EL (cell line): Measurements from ENCODE around the gene PYGL.
A peak's percentile ranks its signal among the peaks of the same experiment; 100 is the strongest.
"Not testable (repeated sequence)": the region's sequence is repeated elsewhere in the genome, so short reads cannot be mapped to it uniquely, and the experiment has no call there.

Experiments
- DNase-seq: peaks from one replicate; pipeline ENCODE4 v3.0.0-alpha.2; 2016

The PYGL gene

DNA sequence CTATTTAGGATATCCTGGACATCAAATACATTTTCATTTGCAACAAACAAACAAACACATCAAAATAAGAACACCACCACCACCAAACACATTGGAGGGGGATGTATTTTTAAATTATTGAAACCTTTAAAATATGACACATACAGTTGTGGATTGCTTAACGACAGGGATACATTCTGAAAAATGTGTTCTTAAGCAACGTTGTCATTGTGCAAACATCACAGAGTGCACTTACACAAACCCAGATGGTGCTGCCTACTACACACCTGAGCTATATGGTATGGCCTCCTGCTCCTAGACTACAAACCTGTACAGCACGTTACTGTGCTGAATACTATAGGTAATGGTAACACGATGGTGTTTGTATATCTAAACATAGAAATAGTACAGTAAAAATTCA is 19.4 kb downstream of the PYGL start:
- no peak for DNase-seq

DNA sequence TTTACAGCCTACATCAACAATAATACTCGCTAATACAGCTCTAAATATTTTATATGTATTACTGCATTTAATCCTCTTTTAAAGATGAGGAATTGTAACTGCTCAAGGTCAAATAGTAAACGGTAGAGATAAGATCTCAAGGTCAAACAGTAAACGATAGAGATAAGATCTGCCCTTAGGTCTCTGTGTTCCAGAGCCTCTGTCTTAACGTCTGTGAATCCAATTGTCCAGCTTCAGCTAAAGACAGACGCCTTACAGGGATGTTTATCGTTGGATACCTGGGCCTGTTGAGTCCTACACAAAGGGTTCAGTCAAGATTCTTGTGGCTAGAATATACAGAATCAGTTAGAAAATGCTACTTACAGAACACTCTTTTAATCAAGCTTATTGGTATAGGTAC is 20.0 kb downstream of the PYGL start:
- no peak for DNase-seq

DNA sequence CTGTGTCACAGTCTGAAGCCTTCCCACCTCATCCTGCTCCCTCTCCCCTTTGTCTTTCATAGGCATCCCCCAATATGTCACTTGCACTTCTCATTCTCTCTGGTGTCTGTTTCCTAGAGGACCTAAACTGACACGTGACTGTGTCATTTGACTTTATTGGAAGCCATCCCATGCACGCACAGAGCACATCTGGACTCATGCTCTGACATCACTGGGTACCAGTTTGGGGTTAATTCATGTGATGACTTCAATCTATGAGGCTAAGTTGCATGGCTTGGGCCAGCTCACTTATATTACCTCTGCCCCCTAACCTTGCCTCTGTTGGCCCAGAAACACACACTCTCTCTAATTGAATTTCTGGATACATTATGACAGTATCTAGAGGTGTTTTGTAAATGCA is 21.5 kb downstream of the PYGL start:
- no peak for DNase-seq

DNA sequence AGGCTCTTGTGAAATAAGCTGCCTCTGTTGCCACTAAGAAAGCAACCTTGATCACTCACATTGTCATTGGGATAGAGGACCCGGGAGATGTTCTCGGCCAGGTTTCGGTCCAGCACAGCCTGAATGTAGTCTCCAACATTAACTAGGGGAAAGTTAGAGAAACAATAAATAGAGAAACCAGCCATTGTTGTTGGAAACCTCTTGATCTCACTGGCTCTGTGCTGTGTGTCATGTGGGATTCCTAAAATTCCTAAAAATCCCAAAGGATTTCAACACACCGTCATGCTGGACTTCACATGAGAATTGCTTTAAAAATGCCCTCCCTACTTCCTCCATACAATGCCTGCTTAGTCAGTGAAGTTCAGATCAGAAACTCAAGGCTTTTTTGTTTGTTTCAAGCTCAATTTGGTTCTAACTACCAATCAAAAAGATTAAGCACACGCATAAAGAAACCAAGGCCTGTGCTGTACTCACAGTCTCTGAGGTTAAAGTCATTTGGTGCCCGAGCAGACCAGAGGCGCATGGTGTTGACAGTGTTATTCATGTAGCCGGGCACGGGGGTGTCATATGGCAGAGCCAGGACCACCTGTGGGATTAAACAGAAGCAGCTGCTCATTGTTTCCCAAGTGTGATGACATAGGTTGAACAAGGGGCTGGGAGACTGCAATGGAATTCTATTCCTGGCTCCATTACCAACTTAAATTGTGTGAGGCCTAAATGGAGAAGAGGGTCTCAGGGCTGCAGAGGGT is 23.6 kb downstream of the PYGL start:
- DNase-seq = peak; percentile 85

DNA sequence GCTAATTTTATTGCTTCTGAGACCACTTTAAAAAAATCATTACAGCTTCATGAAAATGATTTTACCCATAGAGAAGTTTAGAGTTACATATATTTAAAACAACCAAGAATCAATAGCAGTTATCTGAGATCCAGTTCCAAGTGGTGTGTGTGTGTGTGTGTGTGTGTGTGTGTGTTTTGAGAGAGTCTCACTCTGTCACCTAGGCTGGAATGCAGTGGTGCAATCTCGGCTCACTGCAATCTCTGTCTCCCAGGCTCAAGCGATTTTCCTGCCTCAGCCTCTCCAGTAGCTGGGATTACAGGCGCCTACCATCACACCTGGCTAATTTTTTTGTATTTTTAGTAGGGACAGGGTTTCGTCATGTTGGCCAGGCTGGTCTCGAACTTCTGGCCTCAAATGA is 24.8 kb downstream of the PYGL start:
- DNase-seq = not testable (repeated sequence)

DNA sequence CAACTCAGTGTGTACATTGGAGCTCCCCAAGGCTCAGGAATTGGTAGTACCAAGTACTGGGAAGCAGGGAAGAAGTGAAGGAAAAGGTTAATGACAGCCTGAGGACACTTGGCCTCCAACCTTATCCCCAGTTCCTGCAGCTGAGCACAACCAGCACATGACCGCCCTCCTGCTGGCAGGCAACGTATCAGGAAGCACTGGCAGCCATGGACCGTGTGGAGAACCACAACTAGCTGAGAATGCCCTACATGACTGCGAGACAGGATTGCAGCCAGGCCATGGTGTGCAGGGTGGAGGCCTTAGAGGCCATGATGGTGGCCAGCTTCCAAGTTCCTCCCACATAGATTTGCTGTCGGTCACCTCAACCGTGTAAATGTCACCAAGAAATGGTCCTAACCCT is 26.8 kb downstream of the PYGL start:
- no peak for DNase-seq

DNA sequence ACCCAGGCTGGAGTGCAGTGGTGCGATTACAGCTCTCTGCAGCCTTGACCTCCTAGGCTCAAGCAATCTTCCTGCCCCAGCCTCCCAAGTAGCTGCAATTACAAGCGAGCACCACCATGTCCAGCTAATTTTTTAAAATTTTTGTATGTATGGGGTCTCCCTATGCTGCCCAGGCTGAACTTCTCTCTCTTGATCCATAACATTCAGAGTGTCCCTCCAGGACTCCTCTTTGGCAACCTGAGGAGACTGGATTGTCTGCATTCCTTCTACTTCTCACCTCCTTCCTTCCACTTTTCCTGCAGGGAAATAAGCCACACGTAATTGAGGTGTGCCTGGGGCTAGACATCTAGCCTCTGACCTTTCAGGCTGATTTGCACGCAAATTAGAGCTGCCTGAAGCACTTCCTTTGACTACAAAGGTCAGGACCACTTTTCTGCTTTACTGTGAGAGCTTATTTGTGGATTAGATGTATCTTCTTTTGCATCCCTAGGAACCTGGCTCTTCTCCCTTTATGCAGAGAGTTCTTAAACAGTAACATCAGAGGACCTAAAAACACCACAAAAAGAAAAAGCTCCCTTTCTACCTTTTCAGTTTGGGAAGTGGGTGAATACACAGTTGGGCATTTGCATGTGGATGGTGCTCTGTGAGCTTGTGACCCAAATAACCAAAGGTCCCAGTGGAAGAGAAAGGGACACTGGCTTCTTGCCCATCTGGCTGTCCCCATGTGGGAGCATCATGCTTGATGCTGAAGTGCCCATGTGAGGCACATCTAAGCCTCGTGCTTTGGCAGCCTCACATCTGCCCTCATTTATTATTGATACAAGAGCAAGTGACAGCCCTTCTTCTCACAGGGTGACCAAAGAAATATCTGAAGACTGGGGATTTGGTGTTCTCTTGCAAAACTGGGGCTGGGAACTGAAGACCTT is 33.5 kb downstream of the PYGL start:
- DNase-seq = no peak

DNA sequence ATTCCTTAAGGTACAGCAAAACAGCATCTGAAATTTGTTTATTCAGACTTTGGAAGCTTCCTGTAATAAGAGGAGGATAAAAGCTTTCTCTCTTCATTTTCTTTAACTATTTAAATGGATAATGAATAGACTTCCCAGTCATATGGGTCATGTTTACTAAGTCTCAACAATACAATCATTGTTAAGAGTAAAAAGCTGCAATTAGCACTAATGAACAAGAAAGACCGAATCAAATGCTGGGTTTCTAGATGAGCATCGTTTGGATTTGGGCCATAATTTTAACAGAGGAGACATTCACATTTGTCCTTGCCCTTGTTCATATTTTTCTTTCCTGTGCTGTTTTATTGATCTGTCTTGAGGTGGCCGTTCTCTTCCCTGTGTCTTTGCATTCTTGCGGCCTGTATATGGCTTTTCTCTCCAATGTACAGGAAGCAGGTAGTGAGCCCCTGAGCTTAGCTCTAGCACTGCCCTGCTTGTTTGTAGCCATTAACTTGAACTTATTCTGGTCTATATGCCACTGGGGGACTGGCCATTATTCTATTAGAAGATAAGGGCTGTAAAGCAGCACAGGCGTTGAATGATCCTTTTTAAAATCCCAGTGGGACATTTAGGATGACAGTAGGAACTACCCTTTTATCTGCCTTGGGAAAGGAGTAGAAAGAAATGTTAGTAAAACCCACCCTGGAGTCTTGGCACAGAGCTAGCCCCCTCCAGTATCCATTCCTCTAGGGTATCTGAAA is 37.8 kb downstream of the PYGL start:
- no peak for DNase-seq

DNA sequence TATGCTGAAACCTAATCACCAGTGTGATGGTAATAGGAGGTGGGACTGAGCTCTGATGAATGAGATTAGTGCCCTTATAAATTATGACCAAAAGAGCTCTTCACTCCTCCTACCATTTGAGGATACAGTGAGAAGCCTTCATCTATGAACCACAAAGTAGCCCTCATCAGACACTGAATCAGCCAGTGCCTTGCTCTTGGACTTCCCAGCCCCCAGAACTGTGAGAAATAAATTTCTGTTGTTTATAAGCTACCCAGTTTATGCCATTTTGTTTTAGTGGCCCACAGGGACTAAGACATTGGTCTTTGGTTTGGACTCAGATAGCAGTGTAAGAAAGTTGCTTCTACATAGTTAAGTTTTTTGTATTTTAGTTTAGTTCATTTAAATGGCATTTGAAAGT is 39.6 kb downstream of the PYGL start:
- DNase-seq = no peak

DNA sequence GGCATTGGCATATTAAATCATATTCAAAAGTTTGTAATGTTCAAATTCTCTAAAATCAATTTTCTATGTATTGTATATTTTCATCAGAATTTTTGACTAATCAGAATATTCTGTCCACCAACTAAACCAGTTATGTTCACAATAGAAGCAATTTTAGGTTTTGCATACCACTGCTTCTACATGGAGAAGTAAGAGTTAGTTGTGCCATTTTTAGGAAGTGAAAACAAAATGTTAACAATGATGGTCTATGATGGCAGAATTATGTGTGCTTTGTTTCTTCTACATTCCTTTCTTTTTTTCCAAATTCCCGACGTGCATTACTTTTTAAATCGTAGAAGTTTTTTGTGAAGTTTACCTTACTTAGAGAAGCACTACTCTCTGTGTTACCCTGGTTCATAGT is 42.9 kb downstream of the PYGL start:
- no peak for DNase-seq

DNA sequence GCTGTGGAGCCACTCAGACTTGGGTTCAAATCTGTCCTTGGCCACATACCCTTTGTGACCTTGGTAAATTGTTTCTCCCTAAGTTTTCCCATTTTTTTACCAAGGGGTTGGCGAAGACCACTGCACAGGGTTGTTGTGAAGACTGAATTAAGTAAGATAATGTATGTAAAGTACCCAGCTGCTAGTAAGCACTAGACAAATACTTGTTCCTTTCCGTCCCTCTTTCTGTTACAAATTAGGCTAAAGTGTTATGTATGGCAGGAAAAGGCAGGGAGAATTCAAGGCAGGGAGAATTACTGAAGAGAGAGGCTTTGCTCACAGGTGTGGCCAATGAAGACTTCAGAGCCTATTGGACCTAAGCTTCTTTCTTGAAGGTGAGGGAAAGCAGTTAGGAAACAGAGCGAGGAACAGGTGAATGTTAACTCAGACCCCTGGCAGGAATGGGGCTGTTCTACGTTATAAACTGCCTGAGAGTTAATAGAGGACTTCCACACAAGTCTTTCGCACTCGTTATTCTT is 46.6 kb downstream of the PYGL start:
- DNase-seq = no peak

DNA sequence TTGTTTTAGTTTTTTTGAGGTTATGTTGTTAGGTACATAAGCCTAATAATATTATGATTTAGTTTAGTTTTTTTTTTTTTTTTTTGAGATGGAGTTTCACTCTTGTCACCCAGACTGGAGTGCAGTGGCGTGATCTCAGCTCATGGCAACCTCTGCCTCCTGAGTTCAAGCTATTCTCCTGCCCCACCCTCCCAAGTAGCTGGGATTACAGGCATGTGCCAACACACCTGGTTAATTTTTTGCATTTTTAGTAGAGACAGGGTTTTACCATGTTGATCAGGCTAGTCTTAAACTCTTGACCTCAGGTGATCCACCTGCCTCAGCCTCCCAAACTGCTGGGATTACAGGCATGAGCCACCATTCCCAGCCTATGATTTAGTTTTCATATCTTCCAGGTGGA is 47.3 kb downstream of the PYGL start:
- DNase-seq = not testable (repeated sequence)

DNA sequence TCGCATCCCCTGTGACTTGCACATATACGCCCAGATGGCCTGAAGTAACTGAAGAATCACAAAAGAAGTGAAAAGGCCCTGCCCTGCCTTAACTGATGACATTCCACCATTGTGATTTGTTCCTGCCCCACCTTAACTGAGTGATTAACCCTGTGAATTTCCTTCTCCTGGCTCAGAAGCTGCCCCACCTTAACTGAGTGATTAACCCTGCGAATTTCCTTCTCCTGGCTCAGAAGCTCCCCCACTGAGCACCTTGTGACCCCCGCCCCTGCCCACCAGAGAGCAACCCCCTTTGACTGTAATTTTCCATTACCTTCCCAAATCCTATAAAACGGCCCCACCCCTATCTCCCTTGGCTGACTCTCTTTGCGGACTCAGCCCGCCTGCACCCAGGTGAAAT is 47.9 kb downstream of the PYGL start:
- DNase-seq = not testable (repeated sequence)

DNA sequence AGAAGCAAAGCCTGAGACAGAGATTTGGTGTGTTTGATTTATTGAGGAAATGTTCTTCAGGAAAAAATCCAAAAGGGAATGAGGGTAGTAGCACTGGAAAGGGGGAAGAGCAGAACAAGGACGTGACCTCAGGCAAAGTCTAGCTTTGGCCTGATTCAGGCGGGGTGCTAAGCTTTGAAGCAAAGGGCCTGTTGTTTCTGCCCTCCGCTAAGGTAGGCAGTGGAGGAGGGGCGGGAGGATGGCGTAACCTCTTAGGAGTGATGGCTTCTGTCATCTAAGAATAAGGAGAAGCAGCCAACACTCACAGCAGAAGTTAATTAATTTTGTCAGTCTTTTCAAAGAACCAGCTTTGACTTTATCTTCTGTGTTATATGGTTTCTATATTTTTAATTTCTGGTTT is 52.0 kb downstream of the PYGL start:
- DNase-seq = no peak

DNA sequence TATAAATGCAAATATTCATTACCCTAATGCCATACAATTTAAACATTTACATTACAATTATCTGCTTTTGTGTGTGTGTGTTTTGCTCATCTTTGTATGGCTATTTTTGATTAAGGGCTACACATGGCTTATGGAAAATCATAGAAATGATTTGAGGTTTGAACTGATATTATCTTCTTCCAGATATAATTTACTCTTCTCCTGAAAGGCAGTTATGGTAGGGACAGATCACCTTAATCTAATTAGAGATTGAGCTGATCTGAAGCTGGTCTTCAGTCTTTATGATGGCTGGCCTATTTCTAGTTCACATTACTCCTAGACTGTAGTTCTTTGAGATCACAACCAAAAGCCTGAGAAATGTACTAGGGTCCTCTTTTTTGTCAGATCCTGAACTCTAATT is 56.8 kb downstream of the PYGL start:
- no peak for DNase-seq

DNA sequence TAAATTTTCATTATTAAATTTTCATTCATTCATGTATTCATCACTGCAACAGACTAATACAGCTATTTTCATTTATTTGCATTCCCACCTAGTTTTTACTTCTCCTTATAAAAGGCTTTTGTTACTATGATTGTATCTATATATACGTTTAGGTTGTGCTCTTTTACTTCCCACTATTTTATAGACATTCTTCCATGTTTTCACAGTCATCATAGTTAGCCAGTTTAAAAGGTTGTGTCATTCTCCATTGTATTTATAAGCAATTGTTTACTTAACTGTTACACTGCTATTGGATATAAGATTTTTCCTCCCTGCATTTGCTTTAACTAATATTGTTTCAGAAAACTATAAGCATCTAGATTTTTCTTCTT is 60.5 kb downstream of the PYGL start:
- no peak for DNase-seq

DNA sequence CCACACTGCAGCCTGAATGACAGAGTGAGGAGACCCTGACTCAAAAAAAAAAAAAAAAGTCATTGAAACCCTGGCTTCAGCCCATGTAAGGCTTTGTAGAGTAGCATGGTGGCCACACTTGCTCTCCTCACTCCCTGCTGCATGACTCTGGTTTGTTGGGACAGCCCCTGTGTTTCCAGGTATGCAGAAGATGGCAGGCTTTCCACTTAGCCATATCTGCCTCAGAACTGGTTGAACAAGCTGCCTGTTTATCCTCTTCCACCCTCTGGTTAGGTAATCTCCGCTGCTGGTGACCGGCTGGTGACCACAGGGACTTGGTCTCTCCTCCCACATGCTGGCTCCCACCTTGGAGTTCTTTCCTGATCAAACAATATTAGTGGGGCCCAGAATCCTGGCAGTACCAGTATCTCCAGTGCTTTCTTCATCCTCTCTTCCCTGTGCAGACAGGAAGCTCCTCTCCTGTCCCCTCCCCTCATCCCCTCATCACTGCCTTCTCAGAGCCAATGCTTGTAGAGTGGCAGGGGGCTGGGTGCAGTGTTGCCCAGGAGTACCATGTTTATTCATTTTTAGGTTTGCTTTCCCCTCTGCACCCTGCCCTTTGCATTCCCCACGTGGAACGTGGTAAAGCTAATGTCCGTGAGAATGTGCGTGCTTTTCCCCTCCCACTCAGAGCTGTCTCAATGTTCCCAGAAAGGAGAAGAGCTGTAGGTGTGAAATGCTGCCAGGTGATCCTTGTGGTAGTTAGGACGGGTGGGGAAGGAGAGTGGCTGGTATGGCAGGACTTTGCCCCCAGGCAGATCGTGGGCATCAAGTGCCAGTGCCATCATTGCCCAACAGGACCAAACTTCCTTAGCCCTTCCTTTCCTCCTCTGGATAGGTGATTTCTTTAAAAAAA is 61.1 kb downstream of the PYGL start:
- no peak for DNase-seq

DNA sequence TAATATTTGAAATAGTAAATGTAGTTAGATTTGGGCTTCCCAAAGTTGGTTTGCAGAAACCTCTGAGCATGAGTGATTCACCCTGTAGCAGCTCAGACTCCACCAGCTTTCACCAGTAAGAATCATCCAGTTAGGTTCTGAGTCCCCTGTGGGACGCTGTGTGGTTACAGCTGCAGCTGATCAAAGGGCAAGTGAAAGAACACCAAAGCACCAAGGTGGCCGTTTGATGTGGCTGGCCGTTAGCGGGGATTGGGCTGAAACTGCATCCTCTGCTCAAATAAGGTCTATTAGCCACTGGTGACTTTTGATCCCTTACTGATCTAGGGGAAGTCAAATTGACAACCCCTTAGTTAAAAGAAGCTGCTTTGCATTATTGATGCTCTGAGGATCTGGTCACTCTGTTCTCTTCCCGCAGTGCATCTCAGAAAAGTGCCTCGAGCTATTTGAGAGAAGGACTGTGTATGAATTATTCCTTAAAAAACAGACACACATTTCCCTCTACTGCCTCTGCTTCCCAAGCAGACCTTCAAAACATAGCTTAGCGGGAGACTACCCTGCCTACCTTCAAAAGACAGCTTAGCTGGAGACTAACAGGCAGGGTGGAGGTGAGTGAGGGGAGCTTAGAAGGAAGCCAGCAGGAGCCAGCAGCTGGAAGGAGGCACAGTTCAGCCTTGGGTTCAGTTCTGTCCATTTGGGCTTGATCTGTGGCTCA is 68.8 kb downstream of the PYGL start:
- peak; percentile 42 for DNase-seq

DNA sequence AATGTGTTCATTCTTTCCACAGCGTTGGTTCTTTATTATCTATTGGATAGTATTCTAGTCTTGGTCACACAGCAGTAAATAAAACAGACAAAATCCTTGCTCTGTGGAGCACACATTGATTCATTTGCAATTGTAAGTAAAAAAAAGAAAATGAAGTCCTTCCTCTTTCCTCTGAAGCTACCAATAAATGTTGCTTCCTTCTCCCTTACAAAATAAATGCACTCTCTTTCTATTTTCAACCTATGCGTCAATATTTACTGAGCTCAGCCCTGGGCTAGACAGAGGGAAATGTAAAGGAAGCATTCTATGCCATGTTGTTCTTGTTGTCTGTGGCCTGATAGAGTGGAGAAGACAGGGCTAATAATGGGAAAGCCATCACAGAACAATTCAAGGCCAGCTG is 69.5 kb downstream of the PYGL start:
- no peak for DNase-seq

DNA sequence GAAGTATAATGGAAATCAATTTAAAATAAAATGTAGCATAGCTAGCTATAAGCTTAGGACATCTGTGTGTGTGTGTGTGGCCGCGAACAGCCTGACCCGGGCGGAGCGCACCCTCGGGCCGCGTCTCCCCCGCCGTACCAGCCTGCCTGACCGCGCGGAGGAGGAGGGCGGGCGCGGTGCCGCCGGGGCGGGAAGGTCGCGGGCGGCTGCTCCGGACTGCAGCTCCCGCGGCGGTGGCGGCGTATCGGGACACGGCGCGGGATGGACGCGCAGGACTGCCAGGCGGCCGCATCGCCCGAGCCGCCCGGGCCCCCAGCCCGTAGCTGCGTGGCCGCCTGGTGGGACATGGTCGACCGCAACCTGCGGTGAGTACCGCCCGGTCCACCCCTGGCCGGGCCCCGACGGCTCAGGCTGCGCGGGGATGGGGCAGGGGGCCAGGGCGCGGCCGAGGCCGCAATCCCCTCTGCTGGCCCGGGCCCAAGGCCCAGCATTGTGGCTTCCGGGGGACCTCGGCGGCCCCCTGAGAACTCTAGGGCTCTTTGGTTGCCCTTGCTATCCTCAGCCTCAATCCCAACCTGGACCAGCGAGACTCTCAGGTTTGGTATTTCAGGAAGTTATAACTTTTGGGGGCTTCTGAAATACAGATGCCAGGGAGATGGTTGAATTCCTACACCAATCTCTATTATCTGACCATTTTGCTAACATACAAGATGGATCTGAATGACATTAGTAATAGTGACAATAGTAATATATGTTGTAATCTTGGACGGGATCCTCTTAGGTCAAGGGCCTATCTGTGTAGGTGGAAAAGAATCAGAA is 72.2 kb downstream of the PYGL start, which contains the start of gene ABHD12B:
TSS of gene ABHD12B (plus strand) at position 140 of the 819 bp plus-strand sequence. CDS start at position 262, 122 bp downstream.
- DNase-seq = no peak

DNA sequence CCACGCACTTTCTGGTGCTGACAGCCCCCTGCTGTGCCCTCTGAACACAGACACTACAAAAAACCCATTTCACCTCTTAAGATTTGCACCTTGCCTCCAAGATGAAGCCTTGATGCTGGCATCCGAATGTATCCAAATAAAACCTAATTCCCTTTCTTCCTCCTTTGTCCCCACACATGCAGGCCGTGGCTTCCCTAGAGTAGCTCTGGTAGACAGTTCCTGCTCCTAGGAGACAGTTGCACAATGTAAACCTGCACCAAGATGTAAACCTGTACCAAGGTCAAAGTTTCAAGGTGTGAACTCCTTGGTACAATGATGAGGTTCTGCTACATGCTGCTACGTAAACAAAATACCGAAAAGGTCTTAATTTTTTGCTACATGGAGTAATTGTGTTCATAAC is 73.1 kb downstream of the PYGL start:
- no peak for DNase-seq
